Retinal pigment epithelial cell (primary cell): Measurements from ENCODE around the gene PDCD7.

Experiments
- DNase-seq: peaks from one replicate; pipeline ENCODE4 v3.0.0-alpha.2; 2010; ENCODE audit warnings: low read depth
- H3K4me3 ChIP-seq: 2 replicates; pipeline ENCODE4 v1.5.1; 2011; ENCODE audit warnings: mild to moderate bottlenecking, low read length, control low read depth, moderate library complexity
- TF ChIP-seq, protein P1 (sequence below): conservative IDR thresholded peaks from 2 replicates; pipeline ENCODE4 v1.5.1; 2011; ENCODE audit warnings: low read depth, low read length, control low read depth, inconsistent platforms

The PDCD7 gene

GRCh38 chr15:65089206-65089824 lies 44.3 kb downstream of the PDCD7 start:
- no peak for DNase-seq
- H3K4me3 ChIP-seq = no peak overlapping the region
- TF ChIP-seq, protein P1, sequence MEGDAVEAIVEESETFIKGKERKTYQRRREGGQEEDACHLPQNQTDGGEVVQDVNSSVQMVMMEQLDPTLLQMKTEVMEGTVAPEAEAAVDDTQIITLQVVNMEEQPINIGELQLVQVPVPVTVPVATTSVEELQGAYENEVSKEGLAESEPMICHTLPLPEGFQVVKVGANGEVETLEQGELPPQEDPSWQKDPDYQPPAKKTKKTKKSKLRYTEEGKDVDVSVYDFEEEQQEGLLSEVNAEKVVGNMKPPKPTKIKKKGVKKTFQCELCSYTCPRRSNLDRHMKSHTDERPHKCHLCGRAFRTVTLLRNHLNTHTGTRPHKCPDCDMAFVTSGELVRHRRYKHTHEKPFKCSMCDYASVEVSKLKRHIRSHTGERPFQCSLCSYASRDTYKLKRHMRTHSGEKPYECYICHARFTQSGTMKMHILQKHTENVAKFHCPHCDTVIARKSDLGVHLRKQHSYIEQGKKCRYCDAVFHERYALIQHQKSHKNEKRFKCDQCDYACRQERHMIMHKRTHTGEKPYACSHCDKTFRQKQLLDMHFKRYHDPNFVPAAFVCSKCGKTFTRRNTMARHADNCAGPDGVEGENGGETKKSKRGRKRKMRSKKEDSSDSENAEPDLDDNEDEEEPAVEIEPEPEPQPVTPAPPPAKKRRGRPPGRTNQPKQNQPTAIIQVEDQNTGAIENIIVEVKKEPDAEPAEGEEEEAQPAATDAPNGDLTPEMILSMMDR = no peak

DNA sequence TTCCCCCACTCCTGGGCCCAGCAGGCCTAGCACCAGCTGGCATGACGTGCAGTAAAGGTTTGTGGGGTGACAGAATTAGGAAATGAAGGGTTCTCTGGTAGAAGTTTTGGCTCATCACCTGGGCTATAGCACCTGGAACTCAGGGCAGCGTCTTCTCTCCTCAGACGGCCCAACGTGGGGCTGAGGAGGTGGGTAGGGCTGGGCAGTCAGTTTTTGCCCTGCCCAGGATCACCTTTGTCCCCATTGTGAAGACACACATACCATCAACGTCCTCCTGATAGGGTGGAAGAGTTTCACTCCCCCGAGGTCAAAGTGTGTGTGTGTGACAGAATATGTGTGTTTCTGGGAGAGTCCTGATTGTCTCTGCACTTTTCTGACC lies 45.0 kb downstream of the PDCD7 start:
- TF ChIP-seq, protein P1 = no peak
- H3K4me3 ChIP-seq = no peak overlapping the region
- no peak for DNase-seq

- no peak overlapping the region for H3K4me3 ChIP-seq
- TF ChIP-seq, protein P1 = no peak
- DNase-seq = no peak
These were observed 45.5 kb downstream of the PDCD7 start for GRCh38 chr15:65087873-65088642.

GRCh38 chr15:65087411-65087810 lies 46.2 kb downstream of the PDCD7 start:
- TF ChIP-seq, protein P1 = no peak
- H3K4me3 ChIP-seq = no peak overlapping the region
- no peak for DNase-seq

GRCh38 chr15:65086680-65087111 lies 46.9 kb downstream of the PDCD7 start:
- TF ChIP-seq, protein P1 = peak; percentile 50
- DNase-seq = no peak
- no peak overlapping the region for H3K4me3 ChIP-seq

GRCh38 chr15:65085990-65086679 lies 47.5 kb downstream of the PDCD7 start:
- TF ChIP-seq, protein P1 = peak; percentile 65
- DNase-seq = no peak
- no peak overlapping the region for H3K4me3 ChIP-seq
